NCI-H1092 treated with DMSO at 0.1 percent for 48 hours (cell line): ENCODE measurements around the gene FLNC.

Experiments used
- DNase-seq: peaks from one replicate; lab custom pipeline; 2025; lab: John Stamatoyannopoulos, UW

FLNC gene

GRCh38 chr7:128893251-128894100 lies 63.3 kb downstream of the FLNC start:
- DNase-seq = no peak

GRCh38 chr7:128894101-128894440 lies 63.9 kb downstream of the FLNC start:
- DNase-seq = no peak

GRCh38 chr7:128895320-128895719 lies 65.1 kb downstream of the FLNC start:
- no peak for DNase-seq

- DNase-seq = no peak
These were observed 69.2 kb downstream of the FLNC start for GRCh38 chr7:128899392-128899791.

GRCh38 chr7:128900237-128900636 lies 70.0 kb downstream of the FLNC start:
- no peak for DNase-seq

GRCh38 chr7:128902761-128903585 lies 72.8 kb downstream of the FLNC start:
- no peak for DNase-seq

- no peak for DNase-seq
These were observed 73.6 kb downstream of the FLNC start for GRCh38 chr7:128903621-128904361.

- DNase-seq = peak; percentile 43
These were observed 74.4 kb downstream of the FLNC start for GRCh38 chr7:128904381-128905197.

GRCh38 chr7:128906001-128906765 lies 76.0 kb downstream of the FLNC start:
- no peak for DNase-seq

- DNase-seq = no peak
These were observed 76.8 kb downstream of the FLNC start for GRCh38 chr7:128906766-128907559.
